Stimulated activated CD4-positive, alpha-beta T cell treated with anti-CD3 and anti-CD28 coated beads, Interleukin-12 subunit alpha, Interleukin-12 subunit beta, amount 100 ng/mL, for 24 hours (primary cell): ENCODE data around the gene C6orf89.

Experiments
- DNase-seq, 2 experiments: peaks; one replicate each; pipeline ENCODE4 v3.0.0-alpha.2; 2020; ENCODE audit warnings: low read depth in 2 of 2

C6orf89 gene, protein sequence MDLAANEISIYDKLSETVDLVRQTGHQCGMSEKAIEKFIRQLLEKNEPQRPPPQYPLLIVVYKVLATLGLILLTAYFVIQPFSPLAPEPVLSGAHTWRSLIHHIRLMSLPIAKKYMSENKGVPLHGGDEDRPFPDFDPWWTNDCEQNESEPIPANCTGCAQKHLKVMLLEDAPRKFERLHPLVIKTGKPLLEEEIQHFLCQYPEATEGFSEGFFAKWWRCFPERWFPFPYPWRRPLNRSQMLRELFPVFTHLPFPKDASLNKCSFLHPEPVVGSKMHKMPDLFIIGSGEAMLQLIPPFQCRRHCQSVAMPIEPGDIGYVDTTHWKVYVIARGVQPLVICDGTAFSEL

DNA sequence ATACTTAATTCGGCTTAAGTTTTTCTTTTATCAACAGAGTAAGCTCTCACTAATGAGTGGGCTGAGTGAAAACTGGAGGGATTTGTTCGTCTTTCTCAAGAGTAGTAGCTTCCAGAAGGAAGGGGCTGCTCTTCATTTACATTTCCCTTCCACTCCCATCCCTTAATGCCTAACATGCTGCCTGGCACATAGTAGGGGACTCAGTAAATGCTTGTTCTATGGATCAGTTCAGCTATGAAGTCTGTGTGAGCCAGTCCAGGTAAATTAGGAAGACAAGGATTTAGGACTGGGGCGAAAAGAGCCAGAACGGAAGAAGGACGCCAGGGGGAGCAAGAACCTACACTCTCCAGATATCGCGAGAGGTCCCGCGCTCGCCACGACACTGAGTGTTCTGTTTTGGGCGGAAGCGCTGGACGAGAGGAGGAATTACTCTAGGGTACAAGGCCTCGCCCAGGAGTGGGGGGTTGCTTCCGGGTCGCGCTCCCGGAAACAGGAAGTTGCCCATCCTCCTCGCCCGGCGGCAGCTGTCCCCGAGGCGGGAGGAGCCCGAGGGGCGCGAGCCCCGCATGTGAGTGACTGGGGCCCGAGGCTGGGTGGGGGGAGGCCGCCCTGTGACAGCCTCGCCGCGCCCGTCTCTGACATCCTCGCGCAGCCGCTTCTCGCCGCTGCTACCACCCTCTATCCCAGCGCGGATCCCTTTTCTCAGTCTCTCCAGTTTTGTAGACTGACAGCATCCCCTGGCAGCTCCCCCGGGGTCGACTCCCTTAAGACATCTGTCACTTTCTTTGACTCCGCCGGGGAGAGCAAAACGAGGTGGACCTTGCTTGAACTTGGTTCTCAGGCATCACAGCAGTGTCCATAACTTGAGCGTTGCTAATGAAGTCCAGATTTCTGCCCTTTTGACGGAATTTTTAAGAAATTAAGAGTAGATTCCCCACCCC lies at the start of gene C6orf89:
Gene C6orf89 (plus strand): TSS at position 492 of the 941 bp plus-strand sequence. CDS start 13,493 bp downstream, outside the sequence.
- DNase-seq: peak; percentile 89 to 95

DNA sequence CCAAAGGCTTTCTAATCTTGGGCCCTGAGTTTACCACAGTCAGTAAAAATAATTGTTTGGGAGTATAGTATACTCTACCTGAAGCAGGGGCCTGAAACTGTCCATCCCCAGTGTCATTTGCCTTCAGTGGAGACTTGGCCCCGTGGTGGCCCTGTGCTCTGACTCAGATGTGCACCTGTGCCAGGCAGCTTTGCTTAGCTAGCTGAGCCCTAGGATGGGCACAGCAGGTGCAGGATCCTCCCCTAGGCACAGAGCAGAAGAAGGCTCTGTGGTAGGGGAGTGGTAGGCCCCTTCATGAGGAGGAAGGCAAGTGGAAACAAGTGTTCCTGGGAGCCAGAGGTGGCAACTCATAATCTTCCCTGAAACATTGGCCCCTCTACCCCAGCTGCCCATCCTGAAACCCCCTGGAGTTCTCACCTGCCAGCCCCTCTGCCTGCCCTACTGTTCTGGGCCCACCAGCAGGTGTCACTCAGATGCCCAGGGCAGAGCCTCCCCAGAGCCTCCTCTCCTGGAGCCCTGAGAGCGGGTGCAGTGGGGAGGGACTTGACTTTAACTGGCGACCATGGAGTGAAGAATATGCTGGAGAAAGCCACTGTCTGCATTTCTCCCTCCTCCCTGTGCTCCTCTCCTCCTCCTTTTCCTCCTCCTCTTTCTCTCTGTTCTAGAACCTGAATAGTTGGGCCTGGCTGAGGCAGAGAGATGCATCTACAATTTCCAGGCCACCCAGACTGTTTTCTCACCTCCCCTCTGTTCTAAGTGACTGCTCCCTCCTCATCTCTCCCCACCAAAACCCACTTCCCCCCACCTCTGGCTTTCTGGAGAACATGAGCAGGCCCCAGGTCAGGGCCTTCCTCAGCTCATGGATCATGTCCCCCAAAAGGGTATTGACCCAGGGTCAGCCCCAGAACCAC lies 49.4 kb upstream of the C6orf89 start:
- DNase-seq: no peak

DNA sequence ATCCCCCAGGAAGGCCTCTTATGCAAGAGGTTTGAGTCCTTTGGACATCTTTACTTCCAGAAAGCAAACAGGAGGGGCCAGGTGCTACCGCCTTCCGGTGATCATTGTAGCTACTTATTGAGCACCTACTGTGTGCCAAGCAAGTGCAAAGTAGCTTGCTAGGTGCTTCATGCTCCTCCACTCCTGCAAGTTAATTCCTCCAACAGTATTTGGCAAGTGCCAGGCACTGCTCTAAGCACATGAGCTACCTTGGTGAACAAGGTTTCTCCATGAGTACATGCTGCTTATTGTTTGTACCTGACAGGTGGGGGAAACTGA lies 48.8 kb upstream of the C6orf89 start:
- no peak for DNase-seq

DNA sequence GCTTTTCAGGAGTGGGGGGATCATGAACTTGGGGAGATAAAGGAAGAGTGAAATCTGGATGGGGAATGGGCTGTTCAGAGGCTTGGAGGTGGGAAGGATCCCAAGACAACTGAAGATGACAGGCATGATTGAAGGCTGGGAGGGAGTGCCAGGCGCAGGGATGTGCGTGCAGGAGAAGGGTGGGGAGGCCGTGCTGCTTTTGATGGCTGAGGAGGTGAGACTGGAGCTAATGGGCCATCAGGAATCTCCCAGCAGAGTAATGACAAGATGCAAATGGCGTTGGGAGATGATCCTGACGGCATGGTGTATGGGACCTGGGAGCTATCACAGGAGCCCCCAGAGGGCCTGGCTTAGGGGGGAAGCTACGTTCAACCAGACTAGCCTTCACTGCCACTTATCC lies 48.1 kb upstream of the C6orf89 start:
- DNase-seq: no peak

DNA sequence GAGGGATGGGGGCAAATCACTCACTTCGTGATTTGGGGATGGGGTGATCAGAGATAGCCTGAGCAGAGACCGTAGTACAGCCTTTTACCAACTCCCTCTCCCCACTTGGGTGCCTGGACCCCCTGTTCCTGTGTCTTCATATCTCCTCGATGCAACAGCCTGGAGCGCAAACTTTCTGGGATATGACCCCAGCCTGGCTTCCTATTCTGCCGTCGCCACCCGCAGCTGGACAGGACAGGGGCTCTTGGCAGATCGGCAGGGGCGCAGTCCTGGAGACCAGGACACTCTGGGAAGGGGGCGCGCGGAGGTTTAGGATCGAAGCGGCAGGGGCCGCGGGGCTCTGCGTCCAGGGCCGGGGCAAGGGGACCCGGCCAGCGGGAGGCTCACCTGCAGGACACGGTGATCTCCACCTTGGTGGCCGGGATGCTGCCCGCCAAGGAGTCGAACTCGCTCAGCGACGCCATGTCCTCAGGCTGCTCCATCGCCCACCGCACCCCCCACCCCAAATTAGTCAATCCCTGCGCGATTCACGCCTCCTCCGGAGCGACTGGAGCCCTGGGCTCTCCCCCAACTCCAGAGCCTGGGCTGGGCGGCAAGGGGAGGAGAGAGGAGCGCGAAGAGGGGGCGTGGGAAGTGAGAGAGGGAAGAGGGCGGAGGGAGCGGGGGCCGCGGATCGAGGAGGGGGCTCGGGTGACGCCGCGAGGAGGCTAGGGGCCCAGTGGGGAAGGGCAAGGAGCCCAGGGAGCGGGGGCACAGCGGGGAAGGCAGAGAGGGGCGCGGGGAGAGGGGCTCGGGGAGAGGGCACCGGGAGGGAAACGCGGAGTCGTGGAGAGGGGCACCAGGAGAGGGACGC lies 46.6 kb upstream of the C6orf89 start, which contains the start of gene CPNE5:
Gene CPNE5 (minus strand): TSS at position 549 of the 853 bp plus-strand sequence. CDS start 67 bp downstream, at position 482.
- DNase-seq: no peak

DNA sequence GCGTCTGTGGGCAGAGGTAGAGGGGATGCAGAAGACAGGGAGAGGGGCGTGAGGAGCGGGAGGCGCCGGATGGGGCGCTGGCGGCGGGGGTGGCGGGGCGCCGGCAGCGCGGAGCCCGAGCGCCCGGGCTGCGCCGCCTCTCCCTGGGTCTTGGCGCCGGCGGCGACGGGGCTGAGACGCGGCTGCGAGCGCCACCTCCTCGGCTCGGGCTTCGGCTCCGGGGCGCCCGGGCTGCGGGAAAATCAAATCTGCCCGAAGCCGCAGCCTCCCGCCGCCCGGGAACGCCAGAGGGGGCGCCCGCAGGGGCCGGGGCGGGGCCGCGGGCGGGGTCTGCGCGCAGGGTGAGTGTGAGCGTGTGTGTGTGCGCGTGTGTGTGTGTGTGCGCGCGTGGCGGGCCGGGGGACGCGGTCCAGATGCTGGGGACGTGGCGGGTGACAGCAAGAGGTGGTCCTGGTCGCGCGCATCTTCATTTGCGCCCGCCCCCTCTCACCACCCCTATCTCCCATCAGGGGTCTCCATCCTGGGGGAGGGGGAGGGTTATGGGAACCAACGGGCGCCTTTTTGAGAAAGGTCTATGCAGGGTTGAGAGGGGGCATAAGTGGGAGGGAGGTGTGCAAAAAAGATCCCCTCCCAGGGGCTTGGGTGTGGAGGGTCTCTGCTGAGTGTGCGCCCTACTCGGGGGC lies 45.9 kb upstream of the C6orf89 start:
- DNase-seq: peak in 1 of 2 experiments; percentile 24

DNA sequence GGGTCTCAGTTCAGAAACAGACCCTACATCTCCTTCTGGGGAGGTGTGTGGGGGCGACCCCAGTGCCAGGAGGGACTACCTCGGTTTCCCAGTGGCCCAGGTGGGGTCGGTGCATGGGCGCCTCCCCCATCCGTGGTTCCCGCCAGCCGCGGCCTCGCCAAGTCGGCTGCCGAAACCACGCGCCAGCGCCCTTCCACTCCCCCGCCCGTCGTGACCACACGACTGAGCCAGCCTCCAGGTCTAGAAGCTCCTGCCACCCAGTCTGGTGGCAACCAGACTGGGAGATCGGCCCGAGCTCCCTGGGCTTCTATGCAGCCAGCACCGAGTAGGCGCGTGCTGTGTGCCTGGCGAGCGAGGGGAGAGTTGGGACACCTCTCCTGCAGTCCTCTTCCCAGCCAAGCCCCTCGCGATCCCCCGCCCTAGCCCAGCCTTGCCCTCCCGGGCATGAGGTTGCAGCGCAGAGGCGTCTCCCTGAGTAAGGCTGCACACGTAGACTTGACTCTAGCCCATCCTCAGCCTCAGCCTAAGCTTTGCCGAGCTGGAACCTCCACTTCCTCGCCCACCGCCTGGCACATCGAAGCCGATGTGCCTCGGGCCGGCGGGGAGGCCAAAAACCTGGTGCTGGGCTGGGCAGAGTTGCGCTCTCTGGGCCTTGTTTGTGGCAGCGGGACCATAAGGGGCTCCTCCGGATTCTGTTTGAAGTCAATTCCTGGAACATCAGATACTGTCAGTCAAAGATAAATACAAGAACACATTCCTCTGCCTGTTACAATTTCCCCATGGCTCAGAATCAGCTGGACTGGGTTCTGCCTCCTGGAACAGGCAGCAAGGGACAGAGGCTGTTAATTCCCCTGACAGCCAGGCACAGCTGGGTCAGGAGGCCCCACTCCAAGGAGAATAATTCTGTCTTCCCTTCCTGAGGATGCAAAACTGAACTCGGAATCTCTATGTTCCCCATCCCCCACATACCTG lies 45.0 kb upstream of the C6orf89 start:
- no peak for DNase-seq

DNA sequence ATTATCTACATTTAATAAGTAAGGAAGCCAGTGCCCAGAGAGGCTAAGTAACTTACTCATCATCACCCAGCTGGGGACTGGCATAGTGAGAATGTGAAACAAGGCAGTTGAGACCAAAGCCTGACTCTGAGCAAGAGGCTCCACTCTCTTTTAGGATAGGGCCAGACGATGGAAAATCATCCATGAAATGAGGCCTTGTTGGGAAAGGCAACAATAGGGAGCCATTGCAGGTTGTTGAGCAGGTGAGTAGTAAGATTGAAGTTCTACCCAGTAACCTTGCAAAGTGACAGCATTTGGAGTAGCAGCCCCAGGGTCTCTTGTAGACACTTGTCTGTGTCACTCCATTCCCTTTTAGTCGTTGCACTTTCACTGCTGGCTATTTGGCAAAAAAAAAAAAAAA lies 44.0 kb upstream of the C6orf89 start:
- DNase-seq: no peak

DNA sequence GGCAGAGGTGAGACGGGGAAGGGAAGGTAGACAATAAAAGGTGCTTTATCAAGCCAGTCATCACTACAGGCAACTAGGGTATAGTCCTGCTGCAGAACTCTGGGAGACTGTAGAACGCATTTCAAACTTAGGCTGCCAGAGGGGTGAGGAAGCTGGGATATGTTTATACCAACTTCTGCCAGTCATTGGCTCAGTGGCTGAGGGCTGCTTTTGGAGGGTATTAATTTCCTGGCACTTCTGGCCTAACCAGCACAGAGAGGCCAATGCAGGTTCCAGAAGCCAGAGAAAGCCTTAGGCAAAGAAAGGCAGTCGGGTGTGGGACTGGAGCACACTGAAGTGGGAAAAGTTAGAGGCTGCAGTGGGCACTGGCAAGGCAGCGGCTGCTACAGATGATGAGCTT lies 42.6 kb upstream of the C6orf89 start:
- DNase-seq: no peak

DNA sequence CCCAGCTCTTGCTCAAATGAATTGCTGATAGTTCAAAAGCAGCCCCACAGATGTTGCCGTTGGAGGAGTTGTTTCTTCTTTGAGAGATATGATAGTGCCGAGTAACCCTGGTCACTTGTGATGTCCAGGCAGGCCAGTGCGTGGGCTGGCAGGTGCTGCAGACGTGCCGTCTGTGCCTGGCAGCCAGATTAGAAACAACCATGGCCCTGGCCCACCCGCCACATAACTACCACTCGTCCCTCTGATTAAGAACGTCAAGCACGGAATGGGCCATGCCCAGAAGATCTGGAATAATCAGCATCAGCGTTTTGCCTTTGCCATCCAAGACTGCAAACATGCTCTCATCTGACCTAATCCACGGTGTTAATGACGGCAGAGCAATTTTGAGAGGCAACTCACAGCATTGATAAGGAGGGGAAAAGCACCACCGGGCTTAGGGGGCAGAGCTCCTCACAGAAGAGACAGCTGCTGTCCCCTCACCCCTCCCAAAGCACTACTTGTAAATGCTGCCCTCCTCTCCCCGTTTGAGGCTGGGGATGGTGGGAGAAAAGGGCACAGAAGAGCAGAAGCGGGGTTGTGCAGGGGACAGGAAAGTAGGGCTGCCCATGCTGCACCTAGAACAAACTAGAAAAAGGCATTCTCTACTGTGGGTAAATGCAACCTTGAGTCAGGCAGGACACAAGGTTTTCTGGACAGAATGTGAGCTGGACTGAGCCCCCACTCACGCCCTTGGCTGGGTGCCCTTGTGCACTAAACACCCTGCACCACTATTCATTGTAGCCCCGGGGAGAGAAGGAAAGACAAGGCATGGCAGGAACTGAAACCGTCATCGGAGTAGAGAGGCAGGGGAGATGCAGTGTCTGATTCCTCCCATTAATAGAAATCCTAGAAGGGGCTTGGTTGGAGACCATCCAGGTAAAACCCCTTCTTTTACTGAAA lies 41.3 kb upstream of the C6orf89 start:
- no peak for DNase-seq

DNA sequence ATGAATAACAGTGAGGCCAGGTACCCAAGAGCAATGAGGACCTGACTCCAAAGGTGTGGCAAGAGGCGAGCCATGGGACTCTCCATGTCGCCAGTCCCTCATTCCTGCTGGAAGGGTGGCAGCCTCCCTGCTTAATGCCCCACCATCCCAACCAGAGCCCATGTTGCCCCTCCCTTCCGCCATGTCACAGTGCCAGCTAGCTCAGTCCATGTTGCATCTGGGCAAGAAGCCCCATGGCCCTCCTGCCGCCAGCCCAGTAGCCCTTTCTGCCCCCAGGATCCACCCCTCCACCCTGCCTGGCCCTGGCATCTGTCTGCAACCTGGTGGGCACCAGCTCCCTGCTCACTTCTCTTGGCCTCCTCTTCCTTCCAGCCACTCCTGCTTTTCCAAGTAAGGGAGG lies 40.5 kb upstream of the C6orf89 start:
- no peak for DNase-seq

DNA sequence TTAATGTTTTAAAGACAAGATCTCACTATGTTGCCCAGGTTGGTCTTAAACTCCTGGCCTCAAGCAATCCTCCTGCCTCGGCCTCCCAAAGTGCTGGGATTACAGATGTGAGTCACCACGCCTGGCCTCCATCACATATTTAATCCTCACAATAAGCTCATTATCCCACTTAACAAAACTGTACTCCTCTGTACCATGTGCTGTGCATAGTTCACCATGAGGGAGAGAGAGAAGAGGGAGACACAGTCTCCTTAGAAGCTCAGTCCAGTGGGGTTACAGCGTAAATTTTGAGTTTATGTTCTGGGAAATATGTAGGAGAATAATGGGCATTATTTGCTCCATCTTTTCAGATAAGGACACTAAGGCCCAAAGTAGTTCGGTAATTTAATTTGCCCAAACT lies 38.6 kb upstream of the C6orf89 start:
- no peak for DNase-seq

DNA sequence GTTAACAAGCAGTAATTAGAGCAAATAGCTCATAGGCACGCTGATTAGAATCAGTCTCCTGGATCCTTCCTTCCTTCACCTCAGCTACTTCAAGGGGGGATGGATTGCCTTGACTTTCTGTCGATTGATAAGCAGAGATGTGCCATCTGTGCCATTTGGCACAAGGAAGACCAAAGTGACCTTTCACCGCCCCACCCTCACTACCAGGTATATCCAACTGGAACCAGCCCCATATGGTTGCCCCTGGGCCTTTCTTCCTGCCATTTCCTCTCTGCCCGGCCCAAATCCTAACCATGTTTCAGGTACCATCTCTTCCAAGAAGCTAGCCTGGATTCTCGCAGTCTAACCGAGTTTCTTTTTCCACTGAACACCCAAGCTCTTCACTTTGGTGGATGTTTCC lies 37.8 kb upstream of the C6orf89 start:
- DNase-seq: no peak

DNA sequence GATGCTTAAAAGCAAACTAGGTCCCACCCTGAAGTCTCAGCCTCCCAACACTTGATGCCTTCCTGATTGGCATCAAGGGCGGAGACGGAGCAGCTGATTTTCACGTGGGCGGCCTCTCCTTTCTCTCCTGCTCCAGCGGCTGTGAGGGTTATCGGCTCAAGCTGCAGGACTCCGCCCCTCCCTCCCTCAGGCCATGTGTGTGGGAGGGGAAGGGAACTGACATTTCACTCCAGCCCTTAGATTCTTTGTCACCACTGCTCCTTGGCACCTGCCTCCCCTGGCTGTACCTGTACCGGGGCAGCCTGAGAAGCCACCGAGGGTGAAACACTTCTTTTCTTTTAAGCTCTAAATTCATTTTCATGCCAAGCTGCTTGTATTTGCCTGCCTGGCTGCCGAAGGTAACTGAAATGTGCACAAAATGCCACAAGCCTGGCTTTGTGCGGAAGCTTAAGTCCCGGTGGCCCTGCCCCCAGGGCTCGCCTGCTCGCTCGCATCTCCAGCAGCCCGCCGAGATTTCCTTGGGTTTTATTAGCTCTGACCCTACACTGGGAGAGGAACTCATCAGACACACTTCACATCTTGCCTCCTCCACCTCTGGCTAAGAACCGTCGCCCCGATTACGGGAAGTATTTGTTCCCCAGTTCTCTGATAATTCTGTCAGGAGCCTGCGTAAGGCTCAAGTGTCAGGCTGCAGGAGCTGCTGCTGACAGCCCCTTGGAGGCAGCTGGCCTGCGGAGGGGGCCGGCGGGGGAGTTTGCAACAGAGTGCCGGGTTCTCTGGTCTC lies 36.9 kb upstream of the C6orf89 start:
- no peak for DNase-seq

DNA sequence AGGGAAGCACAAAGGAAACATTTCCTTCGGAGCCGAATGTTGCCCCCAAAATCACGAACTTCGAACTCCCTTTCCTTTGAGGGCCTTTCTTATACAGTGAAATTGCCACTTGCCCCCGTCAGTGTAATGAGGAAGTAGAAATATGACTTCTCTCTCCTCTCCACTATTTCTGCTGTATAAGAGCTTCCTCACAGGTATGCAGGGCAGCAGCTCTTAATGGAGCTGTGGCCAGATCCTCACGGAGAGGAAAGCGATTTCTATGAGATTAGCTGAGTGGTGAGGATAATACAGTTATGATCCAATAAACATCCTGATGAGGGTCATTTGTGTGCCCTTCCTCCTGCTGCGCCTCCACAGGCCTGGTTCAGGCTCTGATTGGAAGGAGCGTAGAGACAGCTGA lies 35.7 kb upstream of the C6orf89 start:
- DNase-seq: no peak

DNA sequence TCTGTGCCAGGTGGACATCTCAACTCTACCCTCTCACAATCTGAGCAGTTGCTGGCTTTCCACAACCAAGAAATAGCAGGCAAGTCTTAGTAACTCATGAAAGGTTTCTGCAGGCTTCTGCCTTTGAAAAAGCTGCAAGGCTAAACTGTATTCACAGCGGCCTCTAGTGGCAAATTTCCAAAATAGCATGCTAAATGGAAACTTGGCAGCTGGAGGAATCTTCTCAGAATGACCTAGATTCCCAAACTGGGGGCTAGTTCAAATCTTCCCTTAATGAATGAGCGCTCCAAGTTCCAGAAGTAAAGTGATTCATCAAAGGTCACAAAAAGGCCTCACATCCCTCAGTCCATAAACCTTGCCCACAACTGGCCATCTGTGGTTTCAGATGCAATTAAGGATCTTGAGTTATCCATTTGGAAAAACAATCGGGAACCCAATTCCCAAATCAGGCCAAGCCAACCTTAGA lies 34.6 kb upstream of the C6orf89 start:
- DNase-seq: no peak

DNA sequence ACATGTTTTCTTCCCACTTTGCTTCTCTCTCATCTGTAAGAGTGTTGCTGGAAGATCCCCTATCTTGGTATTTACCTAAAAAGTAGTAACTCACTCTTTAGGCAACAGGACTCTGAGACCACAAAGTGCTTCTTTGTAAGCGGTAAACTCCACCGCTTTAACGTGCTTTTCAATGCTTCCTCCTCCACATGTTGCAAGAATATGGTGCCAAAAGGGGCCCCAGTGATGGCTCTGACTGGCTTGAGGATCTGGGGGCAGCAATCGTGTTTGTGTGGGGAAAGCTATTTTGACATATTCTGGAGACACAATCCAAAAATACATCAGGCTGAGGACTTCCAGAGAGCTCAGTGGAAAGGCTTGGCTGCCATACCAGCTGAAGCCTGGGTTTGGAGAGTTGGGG lies 34.1 kb upstream of the C6orf89 start:
- DNase-seq: no peak
